NCI-H1105 treated with DMSO at 0.1 percent for 48 hours (cell line): ENCODE data around the gene TOM1L1.

Source experiments
- DNase-seq: peaks from one replicate; lab custom pipeline; 2025; lab: John Stamatoyannopoulos, UW

The TOM1L1 gene

DNA sequence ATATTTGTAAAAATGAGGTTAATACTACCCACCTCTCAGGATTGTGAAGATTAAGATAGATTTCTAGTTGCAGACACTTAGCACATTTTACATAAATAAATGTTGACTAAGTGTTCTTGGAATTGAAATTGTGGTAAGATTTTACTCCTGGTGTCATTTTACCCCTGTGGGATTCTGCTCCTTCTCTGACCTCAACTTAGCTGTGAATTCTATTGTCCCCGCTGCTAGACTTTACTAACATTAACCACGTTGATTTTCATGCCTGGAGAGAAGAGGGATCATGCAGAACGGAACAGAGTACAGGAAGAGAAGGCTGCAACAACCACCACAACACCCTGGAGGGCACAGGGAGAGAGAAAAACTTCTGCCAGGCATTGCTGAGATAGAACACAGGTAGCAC lies 2.1 kb upstream of the TOM1L1 start:
- DNase-seq, result no peak

DNA sequence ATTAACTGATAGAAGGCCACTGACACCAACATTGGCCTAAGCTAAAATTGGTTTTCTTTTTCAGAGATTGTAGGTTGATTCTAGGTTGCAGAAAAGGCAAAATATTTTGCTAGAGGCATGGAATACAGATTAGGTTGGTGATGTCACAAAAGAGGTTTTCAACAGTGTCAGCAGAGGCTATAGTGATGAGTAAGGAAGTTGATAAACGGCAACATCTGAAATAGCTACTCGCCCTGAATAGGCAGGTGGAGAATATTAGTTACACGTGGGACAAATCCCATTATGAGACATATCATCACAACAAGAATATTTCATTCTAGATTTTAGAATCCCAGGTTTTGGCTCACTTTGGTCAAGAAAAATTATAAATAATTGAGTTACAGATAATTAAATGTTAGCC lies 1.5 kb upstream of the TOM1L1 start:
- DNase-seq, result no peak

DNA sequence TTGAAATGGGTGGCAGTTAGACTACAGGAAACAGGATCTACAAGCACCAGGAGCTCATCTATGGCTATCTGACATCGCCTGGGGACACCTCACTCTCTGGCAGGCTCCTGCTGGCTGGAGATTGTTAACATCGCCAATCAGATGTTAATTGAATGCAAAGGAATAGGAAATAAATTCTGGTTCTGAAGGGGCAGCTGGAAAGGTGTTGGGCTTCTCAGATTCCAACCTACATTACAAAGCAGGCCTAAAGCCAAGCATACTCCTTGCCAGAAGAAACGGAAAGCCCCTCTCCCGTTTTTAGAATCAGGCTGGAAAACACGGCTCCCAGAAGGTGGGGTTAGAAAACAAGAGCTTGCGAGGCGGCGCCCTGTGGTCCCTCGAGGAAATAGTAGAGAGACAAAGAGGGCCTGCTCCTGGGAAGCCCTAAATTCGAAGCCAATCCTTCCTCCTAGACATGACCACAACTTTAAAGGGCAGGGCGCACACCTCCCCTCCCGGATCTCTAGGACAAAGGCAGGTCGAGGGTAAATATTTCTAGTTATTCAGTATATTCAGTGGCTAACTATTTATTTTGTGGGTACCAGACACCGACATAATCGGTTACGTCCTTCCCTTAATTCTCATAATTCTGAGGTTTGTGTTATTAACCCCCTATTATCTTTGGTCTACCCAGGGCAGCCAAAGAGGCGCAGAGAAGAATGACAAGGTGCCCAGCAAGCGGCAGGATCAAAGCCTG lies 763 bp upstream of the TOM1L1 start:
- DNase-seq, result peak; percentile 44

DNA sequence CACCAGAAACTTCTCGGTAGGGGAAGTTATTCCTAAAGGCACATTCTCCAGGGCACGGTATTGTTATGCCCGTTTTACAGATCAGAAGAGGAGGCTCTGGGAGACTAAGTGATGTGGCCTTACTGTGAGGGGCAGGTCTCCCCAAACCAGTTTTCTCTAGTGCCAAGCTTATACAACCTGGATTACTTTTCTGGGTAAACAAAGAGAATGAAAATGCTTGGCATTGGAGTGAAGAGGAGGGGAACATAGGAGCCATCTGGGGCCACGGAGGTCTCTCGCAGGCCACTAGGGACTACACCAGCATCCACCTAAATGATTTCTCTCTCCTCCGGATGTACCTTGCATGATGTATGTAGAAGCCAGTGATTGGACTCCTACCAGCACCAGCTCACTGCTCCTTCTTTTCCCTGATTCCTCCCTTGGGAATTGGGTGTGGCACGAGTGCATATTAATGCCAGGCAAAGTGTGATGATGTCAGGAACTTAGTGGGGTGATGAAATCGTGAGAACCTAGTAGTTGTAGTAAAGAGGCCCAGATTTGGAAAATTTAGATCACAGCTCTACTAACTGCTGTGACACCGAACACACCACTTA lies 674 bp downstream of the TOM1L1 start:
- peak; percentile 50 for DNase-seq

DNA sequence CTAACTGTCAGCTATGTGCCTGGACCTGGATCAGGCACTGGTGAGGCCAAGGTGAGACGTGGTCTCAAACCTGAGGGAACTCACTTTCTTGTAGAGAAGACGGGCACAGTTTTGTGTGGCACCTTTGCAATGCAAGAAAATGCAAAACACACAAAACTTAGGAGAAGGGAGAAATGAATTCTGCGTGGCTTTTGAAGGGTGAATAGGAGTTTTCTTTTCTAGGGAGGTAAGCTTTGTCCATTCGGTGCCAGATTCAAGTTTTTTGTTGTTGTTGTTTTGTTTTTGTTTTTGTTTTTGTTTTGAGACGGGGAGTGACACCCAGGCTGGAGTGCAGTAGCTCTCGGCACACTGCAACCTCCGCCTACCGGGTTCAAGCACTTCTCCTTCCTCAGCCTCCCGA lies 1.4 kb downstream of the TOM1L1 start:
- DNase-seq, result no peak

DNA sequence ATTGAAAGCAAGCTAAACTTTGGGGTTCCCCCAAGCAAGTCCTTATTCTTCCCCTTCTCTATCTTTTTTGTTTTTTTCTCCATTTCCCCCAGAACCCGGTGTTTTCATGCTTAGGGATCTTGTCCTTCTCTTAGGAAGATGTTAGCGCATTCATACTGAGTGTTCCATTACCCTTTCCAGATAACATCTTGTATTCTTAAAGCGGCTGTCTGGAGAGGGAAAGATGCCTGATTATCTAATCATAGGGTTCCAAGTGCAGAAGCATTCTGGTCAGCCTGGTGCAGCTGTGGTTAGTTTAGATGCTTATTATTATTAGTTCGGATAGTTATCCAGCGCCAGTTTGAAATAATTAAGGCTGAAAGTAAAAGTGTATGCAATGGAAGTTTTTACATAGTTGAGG lies 2.0 kb downstream of the TOM1L1 start:
- DNase-seq, result no peak

DNA sequence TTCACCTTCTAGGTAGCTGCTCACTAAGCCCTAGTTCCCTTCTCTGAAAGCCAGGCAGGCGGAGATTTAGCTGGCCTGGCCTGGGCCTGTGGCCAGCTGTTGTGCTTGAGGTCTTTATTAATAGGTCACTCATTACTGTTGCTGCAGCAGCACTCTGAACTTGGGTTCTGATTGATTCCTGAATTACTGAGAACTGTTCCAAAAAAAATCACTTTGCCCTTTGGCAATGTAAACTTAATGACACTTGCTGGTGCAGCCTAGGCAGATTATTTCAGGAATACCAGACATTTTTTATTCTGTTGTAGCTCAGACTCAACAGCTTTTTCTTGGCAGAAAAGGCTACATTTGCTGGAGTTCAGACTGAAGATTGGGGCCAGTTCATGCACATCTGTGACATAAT lies 2.7 kb downstream of the TOM1L1 start:
- DNase-seq, result no peak

DNA sequence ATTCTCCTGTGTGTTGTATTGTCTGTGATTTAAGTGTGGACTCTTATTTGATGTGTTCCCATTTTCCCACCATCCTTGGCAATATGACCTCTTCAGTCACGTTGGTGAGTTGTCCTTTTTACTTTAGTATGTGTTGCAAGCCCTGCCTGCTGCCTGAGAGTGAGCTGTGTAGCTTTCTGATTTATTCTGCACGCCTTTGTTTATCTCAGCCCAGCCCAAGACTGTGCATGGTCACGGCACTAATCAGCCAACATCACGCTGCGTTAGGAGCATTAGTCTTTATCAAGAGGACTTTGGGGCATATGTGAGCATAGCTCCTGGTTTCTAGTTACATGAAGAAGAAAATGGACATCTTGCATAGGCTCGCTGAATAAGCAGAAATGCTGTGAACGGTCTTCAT lies 6.0 kb downstream of the TOM1L1 start:
- no peak for DNase-seq

DNA sequence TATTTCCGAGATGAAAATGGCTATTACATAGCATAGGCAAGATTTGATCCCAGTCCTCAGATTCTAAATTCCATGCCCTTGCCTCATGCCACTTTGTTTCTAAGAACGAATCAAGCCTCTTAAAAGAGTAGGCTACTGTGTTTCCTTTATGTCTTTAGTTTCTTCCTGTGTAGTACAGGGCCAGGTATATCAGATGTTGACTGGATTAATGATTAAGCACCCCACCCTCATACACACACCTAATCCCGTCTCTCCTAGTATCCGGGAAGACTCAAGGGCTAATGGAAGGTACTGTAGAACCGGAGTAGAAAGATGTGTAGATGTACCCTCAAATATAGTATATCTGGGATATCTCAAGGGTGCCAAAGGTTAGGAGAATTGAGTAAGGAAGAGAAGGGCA lies 6.7 kb downstream of the TOM1L1 start:
- DNase-seq, result no peak

DNA sequence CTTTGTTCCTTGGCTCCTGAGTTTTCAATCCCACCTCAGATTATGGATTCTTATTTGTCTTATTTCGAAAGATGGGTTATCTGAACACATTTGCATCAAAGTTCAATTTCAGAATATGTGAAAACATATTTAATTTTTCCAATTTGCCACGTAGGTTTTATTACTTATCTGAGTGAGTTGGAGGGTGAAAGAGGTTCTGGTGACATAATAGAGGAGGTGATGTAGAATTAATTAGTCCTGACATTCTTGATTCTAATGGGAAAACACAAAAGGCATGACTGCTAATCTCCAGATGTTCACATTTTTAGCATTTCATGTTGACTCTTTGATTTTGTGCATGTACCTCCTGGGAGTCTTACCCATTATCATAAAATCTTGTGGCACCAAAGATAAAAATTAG lies 9.1 kb downstream of the TOM1L1 start:
- no peak for DNase-seq

DNA sequence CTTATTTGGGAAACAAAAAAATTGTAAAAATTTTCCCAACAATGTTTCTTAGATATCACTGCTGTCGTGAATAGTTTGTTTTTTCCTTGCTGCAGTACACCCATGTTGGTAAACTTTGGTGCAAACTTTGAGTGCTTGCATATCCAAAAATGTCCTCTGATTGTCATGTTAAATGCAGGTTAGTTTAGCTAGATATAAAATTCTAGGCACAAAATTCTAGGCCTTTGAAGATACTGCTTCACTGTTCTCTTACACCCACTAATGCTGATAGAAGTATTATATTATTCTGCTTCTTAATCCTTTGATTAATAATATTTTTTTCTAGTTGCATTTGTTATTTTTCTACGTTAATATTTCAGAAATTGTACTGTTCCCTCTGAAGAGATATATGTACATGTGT lies 16.1 kb downstream of the TOM1L1 start:
- DNase-seq, result no peak

DNA sequence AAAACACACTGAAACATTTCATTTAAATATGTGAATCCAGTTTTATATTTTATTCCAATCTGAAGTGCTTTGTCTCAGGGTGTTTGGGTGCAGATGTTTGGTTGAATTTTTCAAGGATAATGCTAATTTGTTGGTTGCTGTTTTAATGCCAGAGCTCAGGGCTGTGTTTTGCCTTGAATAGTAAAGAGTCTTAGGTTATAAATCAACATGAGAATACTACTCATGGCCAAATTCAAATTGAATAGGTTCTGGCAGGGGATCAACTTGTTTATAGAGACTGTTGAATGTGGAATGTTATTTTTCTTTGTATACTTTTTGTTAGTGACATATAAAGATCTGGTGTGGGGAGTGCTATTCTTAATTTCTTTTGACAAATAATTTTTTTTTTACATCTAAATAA lies 18.8 kb downstream of the TOM1L1 start:
- DNase-seq, result no peak

DNA sequence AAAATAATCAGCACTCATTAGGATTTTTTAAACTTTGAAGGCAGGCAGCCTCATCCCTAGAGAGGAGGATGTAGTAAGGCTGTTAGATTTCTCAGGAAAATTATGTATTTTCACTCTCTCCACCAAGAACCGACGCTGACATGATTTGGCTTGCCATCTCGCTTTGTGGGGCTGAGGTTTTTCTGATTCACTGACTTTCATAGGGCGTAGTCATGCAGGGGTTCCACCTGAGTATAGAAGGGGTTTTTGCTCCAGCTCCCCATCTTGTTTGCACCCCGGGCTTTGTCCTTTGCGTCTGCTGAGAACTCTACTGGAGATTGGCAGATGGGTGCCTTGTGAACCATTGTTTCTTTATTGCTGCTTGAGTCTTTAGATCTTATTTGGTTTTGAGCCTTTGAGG lies 20.2 kb downstream of the TOM1L1 start:
- no peak for DNase-seq

DNA sequence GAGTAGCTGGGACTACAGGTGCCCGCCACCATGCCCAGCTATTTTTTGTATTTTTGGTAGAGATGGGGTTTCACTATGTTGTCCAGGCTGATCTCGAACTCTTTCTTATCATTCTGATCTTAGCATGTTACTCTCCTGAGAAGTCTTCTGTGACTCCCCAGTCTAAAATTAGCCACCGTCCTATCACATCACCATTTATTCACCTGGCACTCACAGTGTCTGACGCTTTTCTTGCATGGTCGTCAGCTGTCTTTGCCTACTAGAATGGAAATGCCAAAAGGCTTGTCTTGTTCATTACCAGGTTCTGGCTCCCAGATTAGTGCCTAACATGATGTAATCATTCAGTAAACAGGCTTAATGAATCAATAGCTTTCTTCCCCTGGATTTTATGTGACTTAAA lies 23.8 kb downstream of the TOM1L1 start:
- no peak for DNase-seq

DNA sequence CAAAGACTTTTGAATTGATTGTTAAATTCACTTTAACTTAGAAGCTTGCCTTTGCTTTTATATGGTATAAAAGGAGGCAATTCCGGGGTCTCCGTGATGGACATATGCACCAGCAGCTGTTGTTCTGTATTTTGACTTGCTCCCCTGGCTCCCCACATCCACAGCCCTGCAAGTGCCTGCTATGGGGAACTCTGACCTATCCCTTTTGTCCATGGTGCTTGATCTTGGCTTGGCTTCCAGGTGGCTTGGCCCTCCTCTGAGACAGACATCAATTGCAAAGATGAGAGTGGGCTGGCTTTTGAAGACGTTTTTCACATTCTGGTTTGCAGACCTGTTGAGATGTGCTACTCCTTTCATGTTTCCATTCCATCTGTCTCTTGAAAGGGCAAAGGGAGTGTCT lies 26.9 kb downstream of the TOM1L1 start:
- DNase-seq, result no peak

DNA sequence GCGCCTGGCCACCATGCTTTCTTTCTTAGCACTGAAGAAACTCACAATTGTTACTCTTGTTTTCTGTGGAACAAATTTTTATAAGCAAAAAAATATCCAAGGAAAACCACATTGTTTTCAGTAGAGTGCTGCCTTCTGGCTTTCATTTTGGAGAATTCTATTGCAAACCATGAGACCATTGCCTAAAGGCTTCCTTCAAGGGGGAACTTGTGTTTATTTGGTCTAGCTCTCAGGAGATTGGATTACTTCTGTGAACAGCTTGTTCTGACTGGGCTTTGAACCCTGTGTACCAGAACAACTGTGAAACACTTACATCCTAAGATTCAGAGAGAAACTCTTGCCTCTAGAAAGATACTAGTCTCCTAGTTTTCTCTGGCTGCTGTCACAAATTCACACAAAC lies 32.1 kb downstream of the TOM1L1 start:
- no peak for DNase-seq

DNA sequence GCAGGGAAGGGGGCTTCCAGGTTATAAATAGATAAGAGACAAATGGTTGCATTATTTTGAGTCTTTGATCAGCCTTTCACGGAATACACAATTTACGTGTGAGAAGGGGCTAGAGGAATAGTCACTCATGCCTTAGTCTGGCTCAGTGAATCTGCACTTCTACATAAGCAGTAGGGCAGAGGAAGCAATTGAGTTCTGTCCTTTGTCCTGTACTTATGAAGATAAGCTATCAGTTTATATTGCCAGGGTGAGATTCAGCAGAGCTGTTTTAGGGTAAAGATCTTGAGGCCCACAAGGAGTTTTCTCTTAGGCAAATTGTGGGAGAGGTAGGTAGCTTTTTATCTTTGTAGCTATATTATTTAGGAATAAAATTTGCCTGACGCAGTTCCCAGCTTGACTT lies 33.3 kb downstream of the TOM1L1 start:
- DNase-seq, result no peak

DNA sequence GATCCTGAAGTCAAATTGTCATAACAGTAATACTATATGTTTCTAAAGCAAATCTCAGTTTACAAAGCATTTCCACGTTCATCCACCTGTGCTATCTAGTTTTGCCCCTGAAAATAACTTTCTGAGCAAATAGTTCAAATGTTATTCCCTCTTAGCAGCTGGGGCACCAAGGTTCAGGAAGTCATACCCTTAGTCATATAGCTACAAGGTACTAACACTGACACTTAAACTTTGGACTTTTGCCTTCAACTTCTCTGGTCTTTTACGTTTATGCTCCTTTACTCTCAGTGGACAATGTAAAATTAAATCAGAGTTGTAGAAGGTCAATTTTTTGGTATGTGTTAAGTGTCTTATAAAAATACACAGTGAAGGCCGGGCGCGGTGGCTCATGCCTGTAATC lies 34.8 kb downstream of the TOM1L1 start:
- DNase-seq, result no peak

DNA sequence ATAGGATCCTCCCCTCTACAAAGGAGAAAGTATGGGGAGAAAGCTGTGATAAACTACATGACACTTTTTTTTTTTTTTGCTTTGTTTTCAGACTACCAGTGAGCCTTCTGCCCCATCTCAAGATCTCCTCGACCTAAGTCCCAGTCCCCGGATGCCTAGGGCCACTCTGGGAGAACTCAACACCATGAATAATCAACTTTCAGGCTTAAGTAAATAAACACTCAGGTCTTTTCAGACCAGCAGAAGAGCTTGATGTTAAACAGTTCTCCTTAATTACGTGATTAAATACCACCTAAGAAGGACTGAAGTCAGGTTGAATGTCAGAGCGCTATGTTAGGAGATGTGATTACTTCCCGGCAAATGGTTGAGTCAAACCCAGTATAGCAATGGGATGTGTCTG lies 36.4 kb downstream of the TOM1L1 start:
- no peak for DNase-seq

DNA sequence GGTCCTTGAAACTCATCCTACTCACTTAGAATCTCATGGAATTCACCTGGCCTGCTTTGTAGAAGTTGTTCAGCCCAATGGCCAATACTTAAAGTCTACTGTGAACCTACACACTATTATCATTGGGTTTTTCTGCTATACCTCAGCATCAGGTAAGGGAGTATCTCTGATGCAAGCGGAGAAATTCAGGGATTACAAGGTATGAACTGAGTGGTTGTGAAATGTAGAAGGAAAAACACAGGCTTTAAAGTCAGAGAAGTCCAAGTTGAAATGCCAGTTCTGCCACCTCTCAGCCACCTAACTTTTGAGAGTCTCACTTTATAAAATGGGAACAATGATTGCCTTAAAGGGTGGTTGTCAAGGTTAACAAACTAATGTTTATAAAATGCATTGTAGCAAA lies 36.8 kb downstream of the TOM1L1 start:
- DNase-seq, result no peak

DNA sequence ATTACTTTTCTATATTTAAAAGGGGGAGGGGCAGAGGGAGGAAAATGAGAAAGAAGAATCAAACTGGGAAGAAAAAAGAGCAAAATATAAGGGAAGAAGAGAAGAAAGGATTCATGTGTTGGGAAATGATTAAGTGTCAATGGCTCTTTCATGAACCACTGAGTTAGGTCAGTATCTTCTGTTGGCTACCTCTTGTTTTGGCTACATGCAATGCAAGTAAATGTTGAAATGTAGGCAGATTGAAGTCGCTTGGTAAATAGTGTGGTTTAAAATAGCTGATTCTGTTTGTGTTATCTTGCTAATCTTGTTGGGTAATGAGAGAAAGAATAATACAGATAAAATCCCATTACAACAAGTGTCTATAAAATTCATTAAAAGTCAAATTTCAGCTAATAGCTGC lies 40.6 kb downstream of the TOM1L1 start:
- DNase-seq, result no peak

DNA sequence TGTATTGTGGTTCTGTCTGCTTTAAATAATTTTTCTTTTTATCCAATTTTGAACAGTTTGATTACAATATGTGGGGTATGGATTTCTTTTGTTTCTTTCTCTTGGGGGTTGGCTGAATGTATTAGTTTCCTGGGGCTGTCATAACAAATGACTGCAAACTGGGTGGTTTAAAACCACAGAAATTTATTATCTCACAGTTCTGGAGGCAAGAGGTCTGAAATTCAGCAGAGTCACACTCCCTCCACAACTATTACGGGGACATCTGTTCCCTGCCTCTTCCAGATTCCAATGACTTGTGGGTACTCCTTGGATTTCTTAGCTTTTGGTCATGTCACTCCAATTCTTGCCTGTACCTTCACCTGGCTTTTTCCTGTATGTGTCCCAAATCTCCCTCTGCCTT lies 44.1 kb downstream of the TOM1L1 start:
- no peak for DNase-seq

DNA sequence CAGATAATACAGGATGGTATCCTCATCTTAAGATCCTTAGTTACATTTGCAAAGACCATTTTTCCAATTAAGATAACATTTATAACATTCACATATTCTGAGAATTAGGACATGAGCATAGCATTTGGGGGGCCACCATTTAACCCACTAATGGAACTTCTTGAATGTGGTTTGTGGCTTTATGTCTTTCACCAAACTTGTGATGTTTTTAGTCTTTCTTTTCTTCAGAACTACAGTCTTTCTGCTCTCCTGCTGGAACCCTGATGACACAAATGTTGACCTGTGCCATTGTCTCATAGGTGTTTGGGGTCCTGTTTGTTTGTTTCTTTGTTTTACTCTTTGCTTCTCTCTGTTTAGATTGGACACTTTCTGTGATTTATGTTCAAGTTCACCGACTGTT lies 44.6 kb downstream of the TOM1L1 start:
- DNase-seq, result no peak

DNA sequence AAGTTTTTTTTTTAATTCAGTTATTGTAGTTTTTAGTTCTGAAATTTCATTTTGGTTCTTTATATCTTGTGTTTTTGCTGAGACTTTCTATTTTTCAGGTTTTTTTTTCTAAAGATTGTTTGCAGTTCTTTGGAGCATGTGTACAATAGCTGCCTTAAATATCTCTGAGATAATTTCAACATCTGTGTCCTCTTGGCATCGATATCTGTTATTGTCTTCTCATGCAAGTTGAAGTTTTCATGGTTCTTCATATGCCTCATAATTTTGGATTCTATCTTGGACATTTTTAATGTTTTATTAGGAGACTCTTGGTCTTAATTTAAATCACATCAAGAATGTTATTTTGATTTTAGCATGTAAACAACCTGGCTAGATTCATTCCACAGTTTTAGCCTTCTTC lies 45.0 kb downstream of the TOM1L1 start:
- no peak for DNase-seq
